Heart left ventricle (tissue), 16 donors: ENCODE results near the gene SND1. TPM values are rescaled to one million over a fixed set of nuclear protein-coding genes. Genes with fewer than 3 reads are reported as not detected.
A peak's percentile ranks its signal among the peaks of the same experiment; 100 is the strongest.

ENCODE experiments used
- ATAC-seq, 4 donors: fragments of 200-7000 bp; cut with Tn5 transposase; one replicate each; pipeline ENCODE4 v1.9.1; 2020 to 2022; ENCODE audit warnings: moderate library complexity in 4 of 4, mild to moderate bottlenecking in 3 of 4, moderate number of reproducible peaks in 1 of 4
- DNase-seq, 5 donors: peaks; one replicate each; pipeline ENCODE4 v3.0.0-alpha.2; 2020
- H3K27ac ChIP-seq, 12 donors: fragments of 200-600 bp; sonication (generic) in 4 of 12; one replicate each; pipeline versions ENCODE4 v1.5.0 to v1.8.0; 2016 to 2022; ENCODE audit warnings: mild to moderate bottlenecking in 2 of 12
- H3K27me3 ChIP-seq, 9 donors: fragments of 200-600 bp; sonication (generic) in 2 of 9; one replicate each; pipeline versions ENCODE4 v1.5.1 to v1.8.0; 2016 to 2022; ENCODE audit warnings: mild to moderate bottlenecking in 3 of 9
- H3K36me3 ChIP-seq, 9 donors: fragments of 200-600 bp; sonication (generic) in 2 of 9; one replicate each; pipeline versions ENCODE4 v1.5.0 to v1.8.0; 2018 to 2022; ENCODE audit warnings: mild to moderate bottlenecking in 2 of 9
- H3K4me1 ChIP-seq, 12 donors: fragments of 200-600 bp; sonication (generic) in 4 of 12; one replicate each; pipeline versions ENCODE4 v1.5.0 to v1.8.0; 2016 to 2022; ENCODE audit warnings: mild to moderate bottlenecking in 3 of 12
- H3K4me3 ChIP-seq, 12 donors: fragments of 200-600 bp; sonication (generic) in 4 of 12; one replicate each; pipeline versions ENCODE4 v1.5.0 to v1.8.0; 2017 to 2022; ENCODE audit warnings: mild to moderate bottlenecking in 9 of 12, moderate library complexity in 4 of 12
- H3K9me3 ChIP-seq, 12 donors: fragments of 200-600 bp; sonication (generic) in 4 of 12; one replicate each; pipeline versions ENCODE4 v1.5.0 to v1.8.0; 2016 to 2022; ENCODE audit warnings: mild to moderate bottlenecking in 1 of 12
- CTCF ChIP-seq, 12 donors: fragments of 200-600 bp; sonication (generic) in 4 of 12; IDR thresholded peaks; one replicate each; pipeline versions ENCODE4 v1.5.0 to v1.8.0; 2018 to 2022; ENCODE audit warnings: antibody characterized with exemption in 12 of 12, mild to moderate bottlenecking in 5 of 12
- POLR2A ChIP-seq, 2 donors: fragments of 450-650 bp; IDR thresholded peaks; one replicate each; pipeline ENCODE4 v1.6.1; 2017; ENCODE audit warnings: antibody characterized with exemption in 2 of 2, mild to moderate bottlenecking in 2 of 2, moderate library complexity in 2 of 2
- WGBS, 4 donors: extraction: QIAGEN DNeasy Blood & Tissue Kit in 2 of 4; methylation state at CpG; one replicate each; pipeline versions ENCODE4 v1.1.5 to v1.1.7; 2013 to 2018; 5-methylcytosine and 5-hydroxymethylcytosine counted together
- intact Hi-C, 10 donors: fragments of 100-400 bp; cut with DNase I; formaldehyde crosslinking; loops; one replicate each; pipeline versions ENCODE4 v1.11.1 to v1.14.2; 2022
- polyA plus RNA-seq, 2 donors: library from polyadenylated mRNA; stranded (reverse); fragments of 200-250 nt; gene quantifications; one replicate each; pipeline ENCODE4 v1.2.3, GENCODE V29; 2013
- total RNA-seq, 9 donors: library from RNA; depleted of rRNA in 2 of 9; stranded (reverse); fragments of >200 nt in 2 of 9; fragmentation: NEBNext Ultra II Directional in 3 of 9; extraction: Animal tissue kit (Norgen Biotek cat#: 25700) in 3 of 9; gene quantifications; one replicate each; pipeline versions ENCODE4 v1.1.0 to v1.2.4, GENCODE V29; 2016 to 2023
- donor health status: ischemic (EF 13 %, LVEDD 7.1; RV severe dilation, severe dysfunction).
- donor health status: healthy with polysubstance abuse.
- donor health status: DM: no; HTN: yes; CAD: no.
- donor health status: DM: no; HTN: no; CAD: no.
- donor health status: ischemic (EF 25% LVEDD 6.9; RV normal size, moderate dysfunction).
- donor health status: ischemic (EF 25% LVEDD 5.7; RV mildly dilated, moderate dysfunction).
- donor health status: healthy.
- donor health status: DM: yes; HTN: yes; CAD: no.
- donor health status: ischemic (EF 35%, LVEDD 5.7; RV mildly dilated, moderate dysfunction).
- donor health status: nonischemic (EF 11% LVEDD 7.7; RV severe dilation, severe dysfunction).
- donor health status: DM: yes; HTN: yes; CAD: no.
- donor health status: PGD.
- donor health status: ischemic (EF 29% LVEDD 5.4; RV normal size, mild dysfunction).
- donor health status: nonischemic (EF 23%, LVEDD 6.1; RV moderate dilation, normal function).

SND1 gene
- total and polyA plus RNA-seq, 11 donors = 45.6 to 115 (median 76.3) TPM

GRCh38 chr7:128074336-128074735, 422.3 kb downstream of the SND1 start:
- Histone ChIP-seq H3K9me3 (no peaks in the 10 kb centered on the region), H3K4me1 (peaks cover 0 to 33% (median 15%) of the 10 kb centered on the region in 12 donors), H3K27ac (no peak overlapping the region), H3K4me3 (no peak overlapping the region), H3K27me3 (no peaks in the 10 kb centered on the region), H3K36me3 (peaks cover 0 to 33% (median 6%) of the 10 kb centered on the region in 9 donors)
- no peak for ATAC-seq
- intact Hi-C loops = no loop called here
- DNase-seq = no peak
- TF ChIP-seq POLR2A (IDR thresholded peaks at IDR 0.05) (no peak), CTCF (IDR thresholded peaks at IDR 0.05) (no peak)
- 87 to 92% (median 91%) methylated on average over 16 to 19 of the region's 19 CpGs for WGBS, 4 donors

DNA sequence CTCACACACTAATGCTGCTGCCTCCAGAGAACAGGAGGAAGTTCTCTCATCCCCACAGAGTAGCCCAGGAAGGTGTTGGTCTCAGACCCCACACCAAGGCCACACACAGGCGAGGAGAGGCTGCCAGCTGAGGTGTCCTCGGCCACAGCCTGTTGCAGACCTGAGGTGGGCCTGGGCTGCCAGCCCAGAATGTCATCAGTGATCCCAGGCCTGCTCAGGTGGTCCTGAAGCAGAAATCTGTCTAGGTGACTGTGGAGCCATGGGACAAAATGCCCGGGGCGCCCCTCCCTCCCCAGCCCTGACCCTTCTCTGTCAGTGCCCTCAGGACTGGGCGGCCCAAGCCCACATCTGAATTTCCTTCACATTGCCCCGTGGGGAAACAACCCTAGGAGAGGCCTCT, 422.7 kb downstream of the SND1 start:
- Histone ChIP-seq H3K9me3 (no peaks in the 10 kb centered on the region), H3K4me1 (peaks cover 0 to 33% (median 15%) of the 10 kb centered on the region in 12 donors), H3K27me3 (no peaks in the 10 kb centered on the region), H3K36me3 (peaks cover 0 to 34% (median 6%) of the 10 kb centered on the region in 9 donors), H3K27ac (no peak overlapping the region), H3K4me3 (no peak overlapping the region)
- TF ChIP-seq CTCF (IDR thresholded peaks at IDR 0.05) (no peak), POLR2A (IDR thresholded peaks at IDR 0.05) (no peak)
- WGBS, 4 donors = 88 to 100% (median 92%) methylated on average over 1 to 6 of the region's 6 CpGs
- DNase-seq (peak in 1 of 5 donors; percentile 51), ATAC-seq (no peak)
- intact Hi-C loops = no loop called here

GRCh38 chr7:128075242-128076095, 423.5 kb downstream of the SND1 start:
- Histone ChIP-seq H3K4me3 (no peak overlapping the region), H3K36me3 (peaks cover 0 to 42% (median 6%) of the 10 kb centered on the region in 9 donors), H3K4me1 (peaks cover 0 to 33% (median 15%) of the 10 kb centered on the region in 12 donors), H3K27ac (no peak overlapping the region), H3K9me3 (no peaks in the 10 kb centered on the region), H3K27me3 (no peaks in the 10 kb centered on the region)
- peak in 2 of 4 donors; percentile 22 to 76 for ATAC-seq
- 43 to 71% (median 57%) methylated on average over 8 to 12 of the region's 12 CpGs for WGBS, 4 donors
- TF ChIP-seq POLR2A (IDR thresholded peaks at IDR 0.05) (no peak), CTCF (IDR thresholded peaks at IDR 0.05) (no peak)
- DNase-seq = peak in 1 of 5 donors; percentile 39
- intact Hi-C loops = no loop called here

DNA sequence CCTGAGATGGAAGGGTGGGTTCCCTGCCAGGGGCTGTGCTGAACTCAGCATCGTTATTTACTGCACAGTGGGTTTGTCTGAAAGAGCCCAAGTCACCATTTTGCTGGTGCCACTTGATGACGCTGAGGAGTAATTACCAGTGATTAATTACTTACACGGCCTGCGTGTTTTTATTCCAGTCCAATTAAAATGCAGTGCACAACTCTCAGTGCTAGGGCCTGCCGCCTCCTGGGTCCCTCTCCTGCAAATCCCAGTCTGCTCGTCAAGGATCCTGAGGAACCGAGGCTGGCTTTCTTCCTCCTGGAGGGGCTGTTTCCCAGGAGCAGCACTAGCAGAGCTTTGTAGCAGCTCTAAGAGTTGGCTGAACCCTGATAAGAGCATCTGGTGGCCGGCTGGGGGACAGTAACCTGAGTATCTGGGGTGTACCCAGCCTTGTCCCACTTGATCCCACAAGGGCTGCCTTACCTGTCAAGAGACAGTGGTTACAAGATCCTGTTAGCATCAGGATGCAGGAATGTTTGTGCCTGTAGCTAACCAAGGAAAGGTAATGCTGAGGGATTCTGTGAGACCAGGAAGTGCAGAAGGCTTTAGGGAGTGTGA, 424.3 kb downstream of the SND1 start:
- intact Hi-C loops = no loop called here
- no peaks in the 10 kb centered on the region for H3K9me3 ChIP-seq
- peak in 1 of 5 donors; percentile 10 for DNase-seq
- no peaks in the 10 kb centered on the region for H3K27me3 ChIP-seq
- H3K4me1 ChIP-seq = peaks cover 0 to 33% (median 15%) of the 10 kb centered on the region in 12 donors
- H3K4me3 ChIP-seq = no peak overlapping the region
- TF ChIP-seq POLR2A (IDR thresholded peaks at IDR 0.05) (no peak), CTCF (IDR thresholded peaks at IDR 0.05) (no peak)
- WGBS, 4 donors = 77 to 89% (median 83%) methylated on average over 8 of the region's 8 CpGs
- no peak overlapping the region for H3K27ac ChIP-seq
- ATAC-seq = no peak
- peaks cover 0 to 45% (median 9%) of the 10 kb centered on the region in 9 donors for H3K36me3 ChIP-seq
